CD4-positive, alpha-beta T cell (primary cell): ENCODE results near the gene STX4. TPM values are rescaled to one million over a fixed set of nuclear protein-coding genes. Genes with fewer than 3 reads are reported as not detected.

ENCODE experiments used
- ATAC-seq: fragments of 200-7000 bp; cut with Tn5 transposase; one replicate; pipeline ENCODE4 v1.10.0; 2022; ENCODE audit warnings: mild to moderate bottlenecking; ENCODE audit not compliant: poor library complexity
- CTCF ChIA-PET: fragments of 350-600 bp; sonication (Branson Sonifier 250); formaldehyde crosslinking; loops from one replicate; lab custom pipeline; 2021; ENCODE audit warnings: antibody characterized with exemption, inconsistent platforms; lab: Charles Lee
- POLR2A ChIA-PET: fragments of 350-600 bp; sonication (Branson Sonifier 250); formaldehyde crosslinking; loops from one replicate; lab custom pipeline; 2021; ENCODE audit warnings: antibody characterized with exemption, inconsistent platforms; lab: Charles Lee
- DNase-seq, 14 experiments: peaks; one replicate each; pipeline ENCODE4 v3.0.0-alpha.2; 2013 to 2020; ENCODE audit warnings: mixed read lengths in 2 of 14
- H3K27ac ChIP-seq, 2 donors: one replicate each; pipeline versions ENCODE4 v1.5.1 to v1.7.0; 2013; ENCODE audit warnings: low read length in 2 of 2, low read depth in 1 of 2, mild to moderate bottlenecking in 1 of 2
- H3K27me3 ChIP-seq, 2 experiments: 1 replicate in 1 of 2; 2 replicates in 1 of 2; pipeline versions ENCODE4 v1.6.1 to v1.7.0; 2013; ENCODE audit warnings: low read length in 2 of 2, control low read depth in 1 of 2, mild to moderate bottlenecking in 1 of 2, moderate library complexity in 1 of 2; ENCODE audit not compliant: insufficient read depth in 2 of 2, control insufficient read depth in 1 of 2
- H3K36me3 ChIP-seq: one replicate; pipeline ENCODE4 v1.6.1; 2013; ENCODE audit warnings: low read length, control low read depth; ENCODE audit not compliant: insufficient read depth
- H3K4me1 ChIP-seq: one replicate; pipeline ENCODE4 v1.6.1; 2013; ENCODE audit warnings: low read length, control low read depth; ENCODE audit not compliant: insufficient read depth
- H3K4me3 ChIP-seq: one replicate; pipeline ENCODE4 v1.5.1; 2013; ENCODE audit warnings: mild to moderate bottlenecking, low read length, moderate library complexity
- H3K9me3 ChIP-seq, 2 experiments: 1 replicate in 1 of 2; 2 replicates in 1 of 2; pipeline versions ENCODE4 v1.6.1 to v1.7.0; 2013; ENCODE audit warnings: low read length in 2 of 2, mild to moderate bottlenecking in 2 of 2, control low read depth in 1 of 2, moderate library complexity in 1 of 2; ENCODE audit not compliant: control insufficient read depth in 1 of 2, insufficient read depth in 1 of 2
- H3K27ac Mint-ChIP-seq: one replicate; pipeline ENCODE4 v1.8.0; 2020; ENCODE audit warnings: mixed read lengths
- H3K27me3 Mint-ChIP-seq: one replicate; pipeline ENCODE4 v1.8.0; 2021; ENCODE audit warnings: mixed read lengths
- H3K36me3 Mint-ChIP-seq: one replicate; pipeline ENCODE4 v1.8.0; 2021; ENCODE audit warnings: low read depth, mixed read lengths
- H3K4me1 Mint-ChIP-seq: one replicate; pipeline ENCODE4 v1.8.0; 2021; ENCODE audit warnings: low read depth, mixed read lengths
- H3K4me3 Mint-ChIP-seq: one replicate; pipeline ENCODE4 v1.8.0; 2020; ENCODE audit warnings: mild to moderate bottlenecking, mixed read lengths
- H3K9me3 Mint-ChIP-seq: one replicate; pipeline ENCODE4 v1.8.0; 2020; ENCODE audit warnings: mixed read lengths
- intact Hi-C, 2 experiments: fragments of 100-400 bp; cut with DNase I in 1 of 2; cut with micrococcal nuclease in 1 of 2; formaldehyde crosslinking; loops; one replicate each; pipeline versions ENCODE4 v1.15.1 to v1.9.0; 2023 to 2025; cut with DNase I, micrococcal nuclease
- total RNA-seq, 174 experiments: library from RNA in 2 of 174; stranded (reverse) in 2 of 174; gene quantifications; one replicate each; pipeline ENCODE4 v1.2.3 and lab custom pipeline; 2021 to 2026
- TF ChIP-seq, protein P1 (sequence below): fragments of 200-600 bp; IDR thresholded peaks from one replicate; pipeline ENCODE4 v1.8.0; 2022; ENCODE audit warnings: antibody characterized with exemption, mild to moderate bottlenecking

Gene STX4
- total RNA-seq, 2 experiments from 2014 or later: 54.1 to 55.2 TPM

DNA sequence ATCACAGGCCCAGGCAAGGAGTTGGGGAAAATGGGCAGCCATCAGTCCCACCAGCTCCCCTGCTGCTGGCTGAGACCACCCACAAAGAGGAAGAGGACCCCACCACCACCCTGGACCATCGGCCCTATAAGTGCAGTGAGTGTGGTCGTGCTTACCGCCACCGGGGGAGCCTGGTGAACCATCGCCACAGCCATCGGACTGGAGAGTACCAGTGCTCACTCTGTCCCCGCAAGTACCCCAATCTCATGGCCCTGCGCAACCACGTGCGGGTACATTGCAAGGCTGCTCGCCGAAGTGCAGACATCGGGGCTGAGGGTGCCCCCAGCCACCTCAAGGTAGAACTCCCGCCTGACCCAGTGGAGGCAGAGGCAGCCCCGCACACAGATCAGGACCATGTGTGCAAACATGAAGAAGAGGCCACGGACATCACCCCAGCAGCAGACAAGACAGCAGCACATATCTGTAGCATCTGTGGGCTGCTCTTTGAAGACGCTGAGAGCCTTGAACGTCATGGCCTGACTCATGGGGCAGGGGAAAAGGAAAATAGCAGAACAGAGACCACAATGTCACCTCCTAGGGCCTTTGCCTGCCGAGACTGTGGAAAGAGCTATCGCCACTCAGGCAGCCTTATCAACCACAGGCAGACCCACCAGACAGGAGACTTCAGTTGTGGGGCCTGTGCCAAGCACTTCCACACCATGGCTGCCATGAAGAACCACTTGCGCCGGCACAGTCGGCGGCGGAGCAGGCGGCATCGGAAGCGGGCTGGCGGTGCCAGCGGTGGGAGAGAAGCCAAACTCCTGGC, 44.4 kb downstream of the STX4 start:
- POLR2A ChIA-PET: no interaction called here
- intact Hi-C loops: loop anchor here in 1 of 2 experiments (10.0 kb wide), 2 partner anchors 123 to 153 kb away; partner anchors contain the start of genes FBXL19 and SETD1A

DNA sequence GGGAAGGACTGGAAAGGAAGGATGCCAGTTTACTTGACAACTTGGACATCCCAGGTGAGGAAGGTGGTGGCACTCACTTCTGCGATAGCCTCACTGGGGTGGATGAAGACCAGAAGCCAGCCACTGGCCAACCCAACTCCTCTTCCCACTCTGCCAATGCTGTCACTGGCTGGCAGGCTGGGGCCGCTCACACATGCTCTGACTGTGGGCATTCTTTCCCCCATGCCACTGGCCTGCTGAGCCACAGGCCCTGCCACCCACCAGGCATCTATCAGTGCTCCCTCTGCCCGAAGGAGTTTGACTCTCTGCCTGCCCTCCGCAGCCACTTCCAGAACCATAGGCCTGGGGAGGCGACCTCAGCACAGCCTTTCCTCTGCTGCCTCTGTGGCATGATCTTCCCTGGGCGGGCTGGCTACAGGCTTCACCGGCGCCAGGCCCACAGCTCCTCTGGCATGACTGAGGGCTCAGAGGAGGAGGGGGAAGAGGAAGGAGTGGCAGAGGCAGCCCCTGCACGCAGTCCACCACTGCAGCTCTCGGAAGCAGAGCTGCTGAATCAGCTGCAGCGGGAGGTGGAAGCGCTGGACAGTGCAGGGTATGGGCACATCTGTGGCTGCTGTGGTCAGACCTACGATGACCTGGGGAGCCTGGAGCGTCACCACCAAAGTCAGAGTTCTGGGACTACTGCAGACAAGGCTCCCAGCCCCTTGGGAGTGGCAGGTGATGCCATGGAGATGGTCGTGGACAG, 45.4 kb downstream of the STX4 start:
- Mint-ChIP-seq H3K36me3 (peaks cover 76% of the 10 kb centered on the region), H3K27me3 (no peaks in the 10 kb centered on the region), H3K9me3 (no peaks in the 10 kb centered on the region), H3K27ac (no peak overlapping the region), H3K4me1 (peaks cover 21% of the 10 kb centered on the region), H3K4me3 (no peak overlapping the region)
- ATAC-seq (no peak), DNase-seq (no peak)
- intact Hi-C loops: loop anchor here in 1 of 2 experiments (10.0 kb wide), 2 partner anchors 124 to 154 kb away; partner anchors contain the start of genes FBXL19 and SETD1A
- Histone ChIP-seq H3K36me3 (peaks cover 66% of the 10 kb centered on the region), H3K27ac (no peak overlapping the region), H3K4me1 (peaks cover 34% of the 10 kb centered on the region), H3K4me3 (no peak overlapping the region), H3K9me3 (no peaks in the 10 kb centered on the region), H3K27me3 (no peaks in the 10 kb centered on the region)
- CTCF ChIA-PET: no interaction called here
- POLR2A ChIA-PET: no interaction called here
- TF ChIP-seq, protein P1, sequence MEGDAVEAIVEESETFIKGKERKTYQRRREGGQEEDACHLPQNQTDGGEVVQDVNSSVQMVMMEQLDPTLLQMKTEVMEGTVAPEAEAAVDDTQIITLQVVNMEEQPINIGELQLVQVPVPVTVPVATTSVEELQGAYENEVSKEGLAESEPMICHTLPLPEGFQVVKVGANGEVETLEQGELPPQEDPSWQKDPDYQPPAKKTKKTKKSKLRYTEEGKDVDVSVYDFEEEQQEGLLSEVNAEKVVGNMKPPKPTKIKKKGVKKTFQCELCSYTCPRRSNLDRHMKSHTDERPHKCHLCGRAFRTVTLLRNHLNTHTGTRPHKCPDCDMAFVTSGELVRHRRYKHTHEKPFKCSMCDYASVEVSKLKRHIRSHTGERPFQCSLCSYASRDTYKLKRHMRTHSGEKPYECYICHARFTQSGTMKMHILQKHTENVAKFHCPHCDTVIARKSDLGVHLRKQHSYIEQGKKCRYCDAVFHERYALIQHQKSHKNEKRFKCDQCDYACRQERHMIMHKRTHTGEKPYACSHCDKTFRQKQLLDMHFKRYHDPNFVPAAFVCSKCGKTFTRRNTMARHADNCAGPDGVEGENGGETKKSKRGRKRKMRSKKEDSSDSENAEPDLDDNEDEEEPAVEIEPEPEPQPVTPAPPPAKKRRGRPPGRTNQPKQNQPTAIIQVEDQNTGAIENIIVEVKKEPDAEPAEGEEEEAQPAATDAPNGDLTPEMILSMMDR: no peak

More for the DNA sequence above, 44.4 kb downstream of the STX4 start:
- Histone ChIP-seq H3K9me3 (no peaks in the 10 kb centered on the region), H3K27me3 (no peaks in the 10 kb centered on the region), H3K36me3 (peaks cover 61% of the 10 kb centered on the region), H3K27ac (no peak overlapping the region), H3K4me1 (peaks cover 37% of the 10 kb centered on the region), H3K4me3 (no peak overlapping the region)
- Mint-ChIP-seq H3K27ac (no peak overlapping the region), H3K36me3 (peaks cover 71% of the 10 kb centered on the region), H3K4me3 (no peak overlapping the region), H3K27me3 (no peaks in the 10 kb centered on the region), H3K4me1 (peaks cover 22% of the 10 kb centered on the region), H3K9me3 (no peaks in the 10 kb centered on the region)
- TF ChIP-seq, protein P1: no peak
- CTCF ChIA-PET: no interaction called here
- ATAC-seq (no peak), DNase-seq (no peak)

DNA sequence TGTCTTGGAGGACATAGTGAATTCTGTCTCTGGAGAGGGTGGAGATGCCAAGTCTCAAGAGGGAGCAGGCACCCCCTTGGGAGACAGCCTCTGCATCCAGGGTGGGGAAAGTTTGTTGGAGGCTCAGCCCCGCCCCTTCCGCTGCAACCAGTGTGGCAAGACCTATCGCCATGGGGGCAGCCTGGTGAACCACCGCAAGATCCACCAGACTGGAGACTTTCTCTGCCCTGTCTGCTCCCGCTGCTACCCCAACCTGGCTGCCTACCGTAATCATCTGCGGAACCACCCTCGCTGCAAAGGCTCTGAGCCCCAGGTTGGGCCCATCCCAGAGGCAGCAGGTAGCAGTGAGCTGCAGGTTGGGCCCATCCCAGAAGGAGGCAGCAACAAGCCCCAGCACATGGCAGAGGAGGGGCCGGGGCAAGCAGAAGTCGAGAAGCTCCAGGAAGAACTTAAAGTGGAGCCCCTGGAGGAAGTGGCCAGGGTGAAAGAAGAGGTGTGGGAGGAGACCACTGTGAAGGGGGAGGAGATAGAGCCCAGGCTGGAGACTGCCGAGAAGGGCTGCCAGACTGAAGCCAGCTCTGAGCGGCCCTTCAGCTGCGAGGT, 46.1 kb downstream of the STX4 start:
- H3K27me3 Mint-ChIP-seq: no peaks in the 10 kb centered on the region
- Histone ChIP-seq H3K9me3 (no peaks in the 10 kb centered on the region), H3K27me3 (no peaks in the 10 kb centered on the region), H3K27ac (no peak overlapping the region), H3K4me3 (no peak overlapping the region), H3K36me3 (peaks cover 66% of the 10 kb centered on the region), H3K4me1 (peaks cover 34% of the 10 kb centered on the region)
- CTCF ChIA-PET: no interaction called here
- no peak overlapping the region for H3K27ac Mint-ChIP-seq
- H3K4me1 Mint-ChIP-seq: peaks cover 20% of the 10 kb centered on the region
- no peak overlapping the region for H3K4me3 Mint-ChIP-seq
- peaks cover 70% of the 10 kb centered on the region for H3K36me3 Mint-ChIP-seq
- POLR2A ChIA-PET: no interaction called here
- TF ChIP-seq, protein P1: no peak
- DNase-seq: no peak
- no peak for ATAC-seq
- intact Hi-C loops: loop anchor here in 1 of 2 experiments (10.0 kb wide), 2 partner anchors 125 to 155 kb away; partner anchors contain the start of genes FBXL19 and SETD1A
- no peaks in the 10 kb centered on the region for H3K9me3 Mint-ChIP-seq
